DND-41 (cell line): ENCODE data around the gene XRCC6.

ENCODE experiments used
- CTCF ChIP-seq: IDR thresholded peaks from 2 replicates; pipeline ENCODE4 v1.5.1; 2012; ENCODE audit warnings: borderline replicate concordance, low read length, moderate library complexity, mild to moderate bottlenecking; ENCODE audit not compliant: poor library complexity, severe bottlenecking; ENCODE audit errors: extremely low read depth
- EZH2 ChIP-seq: IDR thresholded peaks from 3 replicates; pipeline ENCODE4 v1.6.1; 2012; ENCODE audit warnings: borderline replicate concordance, low read depth, mild to moderate bottlenecking, moderate library complexity, low read length, inconsistent platforms; ENCODE audit not compliant: severe bottlenecking

GRCh38 chr22:41613456-41613855, 7.6 kb upstream of the XRCC6 start:
- TF ChIP-seq CTCF: no peak
- no peak for TF ChIP-seq EZH2
